GM19238 (cell line): Measurements from ENCODE around the gene ZNF653.
"Not testable (repeated sequence)": the region's sequence is repeated elsewhere in the genome, so short reads cannot be mapped to it uniquely, and the experiment has no call there.

ENCODE experiments used
- DNase-seq: peaks from one replicate; pipeline ENCODE4 v3.0.0; 2011; ENCODE audit warnings: low spot score; ENCODE audit not compliant: insufficient read length

ZNF653 gene

DNA sequence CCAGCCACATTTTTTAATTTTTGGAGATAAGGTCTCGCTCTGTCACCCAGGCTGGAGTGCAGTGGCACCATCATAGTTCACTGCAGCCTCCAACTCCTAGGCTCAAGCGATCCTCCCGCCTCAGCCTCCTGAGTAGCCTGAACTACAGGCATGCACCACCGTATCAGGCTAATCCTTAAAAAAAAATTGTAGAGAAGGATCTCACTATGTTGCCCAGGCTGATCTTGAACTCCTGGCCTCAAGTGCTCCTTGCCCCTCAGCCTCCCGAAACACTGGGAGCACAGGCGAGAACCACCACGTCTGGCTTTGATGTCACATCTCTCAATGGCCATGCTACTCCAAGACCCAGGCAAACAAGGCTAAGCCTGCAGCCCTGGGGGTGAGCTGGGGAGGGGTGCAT lies 49.0 kb downstream of the ZNF653 start:
- DNase-seq = no peak

- DNase-seq = not testable (repeated sequence)
Observed at GRCh38 chr19:11455233-11455554, 50.4 kb downstream of the ZNF653 start.

GRCh38 chr19:11453468-11454341 lies 51.9 kb downstream of the ZNF653 start:
- DNase-seq = no peak

GRCh38 chr19:11452620-11453310 lies 52.9 kb downstream of the ZNF653 start:
- DNase-seq = no peak

DNA sequence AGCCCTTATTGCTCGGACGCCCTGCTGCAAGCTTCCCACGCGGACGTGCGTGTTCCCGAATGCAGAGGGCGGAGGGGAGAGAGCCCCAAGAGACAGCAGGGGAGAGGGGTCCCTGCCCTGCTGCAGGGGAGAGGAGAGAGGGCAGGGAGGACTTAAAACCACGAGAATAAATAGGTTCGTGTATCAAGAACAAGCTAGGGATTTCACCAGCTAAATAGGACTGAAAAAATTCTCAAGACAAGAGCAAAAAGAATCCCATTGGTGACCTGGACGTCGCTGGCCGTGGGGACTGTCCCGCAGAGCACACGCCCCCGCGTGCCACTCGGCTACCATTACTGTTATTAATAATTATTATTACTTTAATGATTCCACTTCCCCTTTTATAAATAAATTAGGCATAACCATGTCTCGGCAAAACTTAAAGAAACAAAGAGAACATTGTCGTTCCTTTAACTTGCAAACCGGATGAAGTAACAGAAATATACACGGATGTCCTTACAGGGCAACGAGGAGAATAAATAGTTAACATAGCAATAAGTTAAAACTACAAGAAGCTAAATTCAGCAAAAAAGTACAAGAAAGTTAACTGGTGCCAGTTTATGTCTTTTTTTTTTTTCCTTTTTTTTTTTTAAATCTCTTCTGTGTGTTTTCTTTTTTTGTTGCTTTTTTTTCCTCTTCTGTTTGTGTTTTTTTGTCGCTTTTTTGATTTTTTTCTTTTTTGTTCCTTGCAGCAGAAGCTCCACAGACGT lies 53.6 kb downstream of the ZNF653 start:
- no peak for DNase-seq

DNA sequence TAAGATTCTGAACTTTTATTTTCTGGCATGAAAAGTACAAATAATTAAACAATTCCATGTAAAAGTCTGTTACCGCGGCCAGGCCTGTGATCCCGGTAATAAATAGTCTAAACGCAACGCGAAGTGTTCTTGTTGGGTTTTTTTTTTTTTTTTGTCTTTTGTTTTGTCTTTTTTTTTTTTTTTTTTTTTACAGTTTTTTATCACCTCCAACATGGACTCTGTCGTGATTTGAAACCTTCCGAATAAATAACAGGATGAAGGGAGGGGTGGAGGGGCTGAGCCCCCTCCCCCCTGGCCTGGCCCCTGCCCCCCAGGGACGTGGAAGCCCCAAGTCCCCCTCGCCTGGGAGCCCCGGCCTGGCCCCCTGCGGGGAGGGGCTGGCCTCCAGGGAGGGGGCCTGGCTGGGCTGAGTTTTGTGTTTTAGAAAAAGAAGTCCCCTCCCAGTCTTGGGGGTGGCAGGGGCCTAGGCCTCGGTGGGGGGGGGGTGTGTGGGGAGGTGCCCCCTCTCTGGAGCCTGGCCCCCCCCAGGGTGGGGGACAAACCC lies 54.2 kb downstream of the ZNF653 start:
- no peak for DNase-seq

DNA sequence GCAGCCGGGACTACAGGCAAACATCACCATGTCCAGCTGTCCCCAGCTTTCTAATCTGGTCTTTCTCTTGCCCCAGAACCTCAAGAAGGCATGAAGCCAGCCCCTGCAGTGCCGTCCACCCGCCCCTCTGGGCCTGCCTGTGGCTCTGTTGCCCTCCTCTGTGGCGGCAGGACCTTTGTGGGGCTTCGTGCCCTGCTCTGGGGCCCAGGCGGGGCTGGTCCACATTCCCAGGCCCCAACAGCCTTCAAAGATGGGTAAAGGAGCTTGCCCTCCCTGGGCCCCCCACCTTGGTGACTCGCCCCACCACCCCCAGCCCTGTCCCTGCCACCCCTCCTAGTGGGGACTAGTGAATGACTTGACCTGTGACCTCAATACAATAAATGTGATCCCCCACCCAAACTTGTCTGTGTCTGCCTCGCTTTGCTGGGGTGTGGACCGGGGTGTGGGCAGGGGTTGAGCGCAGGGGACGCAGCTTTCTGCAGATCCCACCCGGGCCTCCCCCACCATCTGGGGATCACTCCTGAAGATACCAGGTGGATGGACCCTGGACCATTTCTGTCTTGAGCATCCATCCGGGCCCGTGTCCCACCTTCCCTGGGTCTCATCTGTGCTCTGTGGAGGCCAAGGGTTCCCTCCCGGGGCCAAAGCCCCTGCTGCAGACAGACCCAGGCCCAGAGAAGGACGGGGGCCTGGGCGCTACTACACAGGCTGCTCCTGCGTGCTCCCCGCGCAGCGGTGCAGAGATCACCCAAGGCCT lies 54.9 kb downstream of the ZNF653 start:
- DNase-seq = no peak

GRCh38 chr19:11448923-11449554 lies 56.6 kb downstream of the ZNF653 start:
- DNase-seq = no peak

DNA sequence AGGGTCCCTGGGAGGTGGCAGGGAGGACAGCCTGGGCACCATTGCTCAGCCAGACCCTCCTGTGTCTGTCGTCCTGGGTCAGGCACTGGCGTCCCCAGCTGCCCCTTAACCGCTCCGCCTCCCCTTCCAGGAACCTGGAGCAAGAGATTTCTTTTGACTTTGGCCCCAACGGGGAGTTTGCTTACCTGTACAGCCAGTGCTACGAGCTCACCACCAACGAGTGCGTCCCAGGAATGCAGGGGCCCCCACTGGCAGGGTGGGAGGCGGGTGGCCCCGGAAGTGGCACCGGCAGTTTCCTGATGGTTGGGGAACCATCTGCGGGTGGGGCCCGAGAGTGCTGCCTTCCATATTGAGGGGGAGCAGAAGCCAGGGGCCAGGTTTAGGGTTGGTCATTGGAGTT lies 57.2 kb downstream of the ZNF653 start:
- no peak for DNase-seq

DNA sequence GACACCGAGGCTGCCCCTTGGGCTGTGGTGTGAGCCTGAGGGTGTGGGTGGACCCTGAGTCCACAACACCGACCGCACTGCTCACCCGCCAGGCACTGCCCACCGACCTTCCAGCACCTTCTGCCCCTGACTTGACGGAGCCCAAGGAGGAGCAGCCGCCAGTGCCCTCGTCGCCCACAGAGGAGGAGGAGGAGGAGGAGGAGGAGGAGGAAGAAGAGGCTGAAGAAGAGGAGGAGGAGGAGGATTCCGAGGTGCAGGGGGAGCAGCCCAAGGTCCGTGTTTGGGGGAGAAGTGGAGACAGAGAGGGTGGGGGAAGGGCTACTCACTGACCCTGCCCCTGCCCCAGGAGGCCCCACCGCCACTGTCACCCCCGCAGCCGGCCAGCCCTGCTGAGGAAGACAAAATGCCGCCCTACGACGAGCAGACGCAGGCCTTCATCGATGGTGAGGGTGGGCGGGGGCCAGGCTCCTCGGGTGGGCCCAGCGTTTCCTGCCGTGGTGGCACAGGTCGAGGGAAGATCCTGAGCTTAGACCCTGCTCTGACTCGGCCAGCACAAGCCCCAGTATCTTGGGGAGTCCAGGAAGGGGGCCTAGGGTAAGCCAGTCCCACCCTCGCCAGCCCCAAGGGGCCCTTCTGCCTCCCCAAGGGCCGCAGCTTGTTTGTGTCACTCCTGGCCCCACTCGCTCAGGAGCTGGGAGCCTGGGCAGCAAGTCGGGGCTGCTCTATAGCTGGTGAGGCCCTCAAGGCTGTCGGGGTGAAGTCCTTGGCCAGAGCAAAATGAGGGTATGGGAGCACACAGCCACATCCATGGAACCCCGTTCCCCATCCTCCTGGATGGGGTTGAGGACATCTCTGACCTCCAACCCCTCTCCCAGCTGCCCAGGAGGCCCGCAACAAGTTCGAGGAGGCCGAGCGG lies 58.0 kb downstream of the ZNF653 start:
- DNase-seq = no peak

GRCh38 chr19:11446652-11447301 lies 58.9 kb downstream of the ZNF653 start:
- DNase-seq = peak; percentile 60

- DNase-seq = no peak
Observed at GRCh38 chr19:11446271-11446651, 59.4 kb downstream of the ZNF653 start.

- DNase-seq = no peak
Observed at GRCh38 chr19:11445141-11445540, 60.5 kb downstream of the ZNF653 start.

GRCh38 chr19:11444059-11444458 lies 61.6 kb downstream of the ZNF653 start:
- DNase-seq = no peak

DNA sequence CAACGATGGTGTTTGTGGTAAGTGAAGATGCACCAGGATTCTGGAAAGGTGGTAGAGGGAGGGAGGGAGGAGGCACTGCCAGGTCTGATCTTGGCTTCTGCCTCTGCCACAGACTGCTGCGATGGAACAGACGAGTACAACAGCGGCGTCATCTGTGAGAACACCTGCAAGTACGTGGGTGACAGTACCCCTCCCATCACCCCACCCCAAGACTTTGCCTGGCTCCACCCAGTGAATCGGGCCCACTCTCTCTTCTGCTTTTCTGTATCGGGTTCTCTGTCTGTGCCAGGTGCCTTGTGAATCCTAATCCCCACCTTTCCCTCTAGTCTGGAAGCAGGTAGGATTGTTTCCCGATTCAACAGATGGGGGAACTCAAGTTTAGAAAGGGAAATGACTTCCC lies 67.7 kb downstream of the ZNF653 start:
- DNase-seq = no peak

- DNase-seq = no peak
Observed at GRCh38 chr19:11435833-11436313, 69.8 kb downstream of the ZNF653 start.

DNA sequence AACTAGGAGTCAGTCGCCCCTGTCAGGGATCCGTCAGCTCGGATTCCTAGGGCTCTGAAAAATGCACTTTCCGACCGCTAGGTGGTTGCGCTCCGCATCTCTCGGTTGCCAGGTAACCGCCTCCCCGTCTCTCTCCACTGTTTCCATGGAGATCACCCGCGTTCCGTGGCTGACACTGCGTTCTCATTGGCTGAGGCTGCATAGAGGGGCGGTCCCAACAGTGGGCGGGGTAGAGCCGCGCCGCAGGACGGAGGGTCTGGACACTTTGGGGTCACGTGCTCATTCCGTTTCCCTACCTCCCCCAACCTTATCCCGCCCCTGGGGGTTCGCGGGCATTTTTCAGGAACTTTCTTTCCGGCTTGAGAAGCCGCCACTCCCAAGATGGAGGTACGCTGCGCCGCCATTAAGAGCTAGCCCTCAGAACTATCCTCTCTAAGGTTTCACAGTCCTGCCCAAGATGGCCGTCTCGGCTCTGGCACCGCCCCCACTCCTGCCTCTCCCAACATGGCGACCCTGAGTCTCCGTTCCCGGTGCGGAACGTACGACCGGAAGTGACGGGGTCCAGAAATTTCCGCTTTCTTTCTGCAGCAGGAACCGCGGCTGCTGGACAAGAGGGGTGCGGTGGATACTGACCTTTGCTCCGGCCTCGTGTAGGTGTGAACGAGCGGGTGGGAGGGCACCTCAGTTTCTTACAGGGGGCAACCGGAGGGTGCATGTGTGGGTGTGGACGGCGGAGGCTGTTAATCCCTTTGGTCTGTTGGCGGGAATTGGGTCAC lies 70.4 kb downstream of the ZNF653 start, which contains the start of the genes ODAD3 and PRKCSH:
ODAD3 (minus strand) TSS at position 65 of the 776 bp plus-strand sequence. CDS start 105 bp downstream, outside the sequence.
PRKCSH (plus strand) TSS at position 579 of the 776 bp plus-strand sequence. CDS start 483 bp downstream, outside the sequence.
- DNase-seq = peak; percentile 97

DNA sequence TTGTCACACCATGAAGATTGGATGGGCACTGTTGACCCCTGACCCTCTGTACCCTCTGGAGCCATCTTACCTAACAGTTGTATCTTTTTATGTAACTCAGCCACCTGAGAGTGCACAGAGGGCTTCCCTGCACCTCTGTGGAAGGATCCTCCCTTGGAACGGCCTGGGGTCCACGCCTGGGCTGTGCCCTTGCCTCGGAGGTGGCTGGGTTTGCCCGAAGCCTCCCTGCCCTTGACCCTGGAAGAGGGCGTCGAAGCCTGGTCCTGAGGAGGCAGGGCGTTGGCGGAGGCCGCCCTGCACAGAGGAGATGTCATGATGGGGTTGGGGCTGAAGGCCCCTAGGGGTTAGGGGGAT lies 71.0 kb downstream of the ZNF653 start:
- no peak for DNase-seq
